HCT116 (cell line): Measurements from ENCODE around the gene RAPGEF1. TPM values are rescaled to one million over a fixed set of nuclear protein-coding genes. Genes with fewer than 3 reads are reported as not detected.

Experiments used
- ATAC-seq: fragments of 200-7000 bp; cut with Tn5 transposase; 2 replicates; pipeline ENCODE4 v1.9.1; 2020; ENCODE audit warnings: mild to moderate bottlenecking, moderate library complexity
- BruUV-seq: library from RNA; stranded (reverse); fragments of 400-500 nt; replicated peaks from 2 replicates; lab custom pipeline; 2021; lab: Mats Ljungman, UMichigan
- CTCF ChIA-PET: fragments of 300-600 bp; sonication (Branson Sonifier 250); formaldehyde crosslinking; loops from one replicate; lab custom pipeline; 2021; ENCODE audit warnings: antibody characterized with exemption; lab: Charles Lee
- POLR2A ChIA-PET: fragments of 300-600, 350-600 bp; sonication (Branson Sonifier 250); formaldehyde crosslinking; loops from one replicate; lab custom pipeline; 2021; ENCODE audit warnings: antibody characterized with exemption; lab: Charles Lee
- RAD21 ChIA-PET, 2 experiments: fragments of 300-600 bp; sonication (Branson Sonifier 250); formaldehyde crosslinking; loops; one replicate each; lab custom pipeline; 2023; ENCODE audit warnings: low total read pairs in 2 of 2; ENCODE audit not compliant: uncharacterized antibody in 2 of 2, unreplicated experiment in 2 of 2, low non-redundant PET in 1 of 2; lab: Charles Lee
- DNase-seq: peaks from one replicate; pipeline ENCODE4 v3.0.0-alpha.2; 2010; ENCODE audit warnings: low read depth, low spot score
- H2AFZ ChIP-seq: fragments of 200-600 bp; shearing (Covaris generic), sonication (generic); 2 replicates; pipeline ENCODE4 v1.6.1; 2017; ENCODE audit warnings: low read depth, mixed run types, mixed read lengths, antibody characterized with exemption, low read length; ENCODE audit not compliant: poor library complexity, severe bottlenecking
- H3K27ac ChIP-seq: 2 replicates; pipeline ENCODE4 v1.5.1; 2012; ENCODE audit warnings: low read depth, low read length
- H3K27me3 ChIP-seq: fragments of 200-600 bp; sonication (generic); 2 replicates; pipeline ENCODE4 v1.6.1; 2016; ENCODE audit warnings: mixed run types, low read length, mixed read lengths; ENCODE audit not compliant: insufficient read depth
- H3K36me3 ChIP-seq, 2 experiments: fragments of 200-500 bp in 1 of 2; fragments of 200-600 bp in 1 of 2; sonication (Bioruptor generic) in 1 of 2; sonication (generic) in 1 of 2; 2 replicates each; pipeline versions ENCODE4 v1.5.1 to v1.6.1; 2014 to 2016; ENCODE audit warnings: low read length in 2 of 2, inconsistent platforms in 1 of 2, mixed read lengths in 1 of 2, mixed run types in 1 of 2; ENCODE audit not compliant: insufficient read depth in 2 of 2, control insufficient read depth in 1 of 2
- H3K4me1 ChIP-seq, 2 experiments: fragments of 200-600 bp in 1 of 2; sonication (generic) in 1 of 2; 2 replicates each; pipeline versions ENCODE4 v1.5.1 to v1.6.1; 2012 to 2017; ENCODE audit warnings: low read length in 2 of 2, inconsistent platforms in 1 of 2, mild to moderate bottlenecking in 1 of 2, mixed read lengths in 1 of 2, mixed run types in 1 of 2, moderate library complexity in 1 of 2; ENCODE audit not compliant: insufficient read depth in 2 of 2, control insufficient read depth in 1 of 2
- H3K4me2 ChIP-seq: fragments of 200-600 bp; sonication (generic); 2 replicates; pipeline ENCODE4 v1.6.1; 2017; ENCODE audit warnings: mixed run types, low read length, mixed read lengths
- H3K4me3 ChIP-seq, 2 experiments: fragments of 200-600 bp in 1 of 2; sonication (generic) in 1 of 2; replicated peaks in 1 of 2; 2 replicates each; pipeline ENCODE4 v1.5.1; 2011 to 2016; ENCODE audit warnings: low read length in 2 of 2, control low read depth in 1 of 2, low read depth in 1 of 2, mild to moderate bottlenecking in 1 of 2, mixed read lengths in 1 of 2, mixed run types in 1 of 2
- H3K79me2 ChIP-seq: fragments of 200-600 bp; sonication (generic); 2 replicates; pipeline ENCODE4 v1.6.1; 2017; ENCODE audit warnings: mild to moderate bottlenecking, mixed run types, low read length, moderate library complexity, mixed read lengths; ENCODE audit not compliant: insufficient read depth
- H3K9ac ChIP-seq: fragments of 200-600 bp; sonication (generic); 2 replicates; pipeline ENCODE4 v1.6.1; 2016; ENCODE audit warnings: low read length, mixed read lengths
- H3K9me2 ChIP-seq: fragments of 200-600 bp; sonication (generic), shearing (Covaris generic); 2 replicates; pipeline ENCODE4 v1.6.1; 2017; ENCODE audit warnings: mixed run types, mild to moderate bottlenecking, moderate library complexity; ENCODE audit not compliant: insufficient read depth
- H3K9me3 ChIP-seq, 2 experiments: fragments of 200-500 bp in 1 of 2; fragments of 200-600 bp in 1 of 2; sonication (Bioruptor generic) in 1 of 2; sonication (generic) in 1 of 2; 2 replicates each; pipeline ENCODE4 v1.6.1; 2014 to 2017; ENCODE audit warnings: low read length in 2 of 2, mixed read lengths in 2 of 2, inconsistent platforms in 1 of 2, low read depth in 1 of 2, mild to moderate bottlenecking in 1 of 2, mixed run types in 1 of 2, moderate library complexity in 1 of 2; ENCODE audit not compliant: control insufficient read depth in 1 of 2, insufficient read depth in 1 of 2
- H4K20me1 ChIP-seq: fragments of 200-600 bp; sonication (generic), shearing (Covaris generic); 2 replicates; pipeline ENCODE4 v1.6.1; 2017; ENCODE audit warnings: mixed run types, mild to moderate bottlenecking, moderate library complexity; ENCODE audit not compliant: insufficient read depth
- ATF3 ChIP-seq: IDR thresholded peaks from 2 replicates; pipeline ENCODE4 v1.6.1; 2012
- CBX3 ChIP-seq: IDR thresholded peaks from 2 replicates; pipeline ENCODE4 v1.6.1; 2012; ENCODE audit warnings: low read depth
- EGR1 ChIP-seq: IDR thresholded peaks from 2 replicates; pipeline ENCODE4 v1.6.1; 2012; ENCODE audit warnings: low read depth
- EZH2phosphoT487 ChIP-seq: fragments of 200-600 bp; IDR thresholded peaks from 2 replicates; pipeline ENCODE4 v1.6.1; 2018; ENCODE audit warnings: antibody characterized with exemption, borderline replicate concordance
- FOSL1 ChIP-seq: IDR thresholded peaks from 2 replicates; pipeline ENCODE4 v1.6.1; 2012; ENCODE audit warnings: low read depth
- JUND ChIP-seq: IDR thresholded peaks from 2 replicates; pipeline ENCODE4 v1.6.1; 2012
- MAX ChIP-seq: IDR thresholded peaks from 2 replicates; pipeline ENCODE4 v1.6.1; 2012
- SP1 ChIP-seq: IDR thresholded peaks from 2 replicates; pipeline ENCODE4 v1.6.1; 2012; ENCODE audit warnings: low read depth
- TCF7L2 ChIP-seq: IDR thresholded peaks from 2 replicates; pipeline ENCODE4 v1.7.0; 2011; ENCODE audit warnings: borderline replicate concordance, inconsistent platforms; ENCODE audit not compliant: insufficient read depth, insufficient read length; ENCODE audit errors: extremely low read depth
- intact Hi-C: fragments of 100-400 bp; cut with micrococcal nuclease; formaldehyde crosslinking; loops from 2 replicates; pipeline ENCODE4 v1.10.0; 2022
- total RNA-seq: library from RNA; stranded (reverse); gene quantifications from one replicate; pipeline ENCODE4 v1.2.1, GENCODE V29; 2021; ENCODE audit not compliant: unreplicated experiment
- TF ChIP-seq, protein P1 (sequence below): IDR thresholded peaks from 2 replicates; pipeline ENCODE4 v1.6.1; 2012; ENCODE audit warnings: low read depth
- TF ChIP-seq, protein P2 (sequence below): IDR thresholded peaks from 2 replicates; pipeline ENCODE4 v1.6.1; 2011; ENCODE audit warnings: mild to moderate bottlenecking, low read length, moderate library complexity; ENCODE audit not compliant: insufficient replicate concordance; ENCODE audit errors: extremely low read depth

Gene RAPGEF1
- total RNA-seq, 1 experiment from 2014 or later: 43.0 TPM

DNA sequence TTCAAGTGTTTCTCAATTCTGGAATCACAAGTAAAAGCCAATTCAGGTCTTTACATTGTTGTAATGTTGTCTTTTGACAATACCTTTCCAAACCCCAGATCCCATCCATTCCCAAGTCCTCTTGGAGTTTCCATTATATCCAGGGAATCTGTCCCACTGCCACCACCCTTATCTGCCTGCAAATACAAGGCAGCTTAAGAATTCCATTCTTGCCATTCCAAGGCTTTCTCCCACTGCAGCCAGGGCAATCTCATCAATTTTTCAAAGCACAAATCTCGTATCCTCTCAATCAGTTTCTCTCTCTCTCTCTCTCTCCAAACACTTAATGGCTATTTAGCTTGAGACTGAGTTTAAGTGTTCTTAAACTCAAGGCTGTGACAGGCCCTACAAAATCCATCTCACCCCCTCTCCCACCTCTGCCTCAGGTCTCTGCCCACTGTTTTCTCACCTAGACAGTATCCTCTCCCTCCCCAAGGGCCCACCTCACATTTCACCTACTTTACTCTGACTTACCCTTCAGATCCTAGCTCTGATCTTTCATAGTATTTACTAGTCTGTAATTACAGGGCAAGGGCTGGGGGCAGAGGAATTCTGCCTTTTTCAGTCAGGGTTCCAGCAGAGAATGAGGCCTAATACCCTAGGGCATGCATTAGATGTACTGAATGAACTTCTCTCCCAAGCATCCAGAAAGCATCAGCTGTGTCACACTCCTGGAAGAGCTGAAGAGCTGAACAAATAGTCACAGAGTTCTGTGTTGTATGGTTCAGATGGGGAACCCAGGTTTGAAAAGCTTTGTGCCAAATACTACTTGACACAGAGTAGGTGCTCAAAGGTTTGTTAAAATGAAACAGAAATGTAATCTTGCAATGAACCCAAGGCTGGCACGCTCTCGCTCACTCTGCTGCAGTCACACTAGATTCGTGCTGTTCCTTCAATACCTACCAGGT, 46.0 kb downstream of the RAPGEF1 start (continued):
- TF ChIP-seq CBX3 (no peak), SP1 (no peak), TCF7L2 (no peak)

- ChIA-PET CTCF (no interaction called here), POLR2A (no interaction called here), RAD21 (no interaction called here)
- Histone ChIP-seq H3K27me3 (no peaks in the 10 kb centered on the region), H3K9ac (no peak overlapping the region), H3K9me2 (no peaks in the 10 kb centered on the region), H3K36me3 (no peaks in the 10 kb centered on the region), H2AFZ (no peak overlapping the region), H3K27ac (no peak overlapping the region), H3K4me1 (no peaks in the 10 kb centered on the region), H3K79me2 (peaks cover 10% of the 10 kb centered on the region; the same call in 1 of the 2 replicates), H3K4me2 (no peak overlapping the region), H3K9me3 (no peaks in the 10 kb centered on the region), H4K20me1 (peaks cover 7% of the 10 kb centered on the region; the same call in 1 of the 2 replicates), H3K4me3 (no peak overlapping the region)
- intact Hi-C loops: no loop called here
- BruUV-seq: no TSS peak
- ATAC-seq (no peak), DNase-seq (no peak)
- TF ChIP-seq, protein P1, sequence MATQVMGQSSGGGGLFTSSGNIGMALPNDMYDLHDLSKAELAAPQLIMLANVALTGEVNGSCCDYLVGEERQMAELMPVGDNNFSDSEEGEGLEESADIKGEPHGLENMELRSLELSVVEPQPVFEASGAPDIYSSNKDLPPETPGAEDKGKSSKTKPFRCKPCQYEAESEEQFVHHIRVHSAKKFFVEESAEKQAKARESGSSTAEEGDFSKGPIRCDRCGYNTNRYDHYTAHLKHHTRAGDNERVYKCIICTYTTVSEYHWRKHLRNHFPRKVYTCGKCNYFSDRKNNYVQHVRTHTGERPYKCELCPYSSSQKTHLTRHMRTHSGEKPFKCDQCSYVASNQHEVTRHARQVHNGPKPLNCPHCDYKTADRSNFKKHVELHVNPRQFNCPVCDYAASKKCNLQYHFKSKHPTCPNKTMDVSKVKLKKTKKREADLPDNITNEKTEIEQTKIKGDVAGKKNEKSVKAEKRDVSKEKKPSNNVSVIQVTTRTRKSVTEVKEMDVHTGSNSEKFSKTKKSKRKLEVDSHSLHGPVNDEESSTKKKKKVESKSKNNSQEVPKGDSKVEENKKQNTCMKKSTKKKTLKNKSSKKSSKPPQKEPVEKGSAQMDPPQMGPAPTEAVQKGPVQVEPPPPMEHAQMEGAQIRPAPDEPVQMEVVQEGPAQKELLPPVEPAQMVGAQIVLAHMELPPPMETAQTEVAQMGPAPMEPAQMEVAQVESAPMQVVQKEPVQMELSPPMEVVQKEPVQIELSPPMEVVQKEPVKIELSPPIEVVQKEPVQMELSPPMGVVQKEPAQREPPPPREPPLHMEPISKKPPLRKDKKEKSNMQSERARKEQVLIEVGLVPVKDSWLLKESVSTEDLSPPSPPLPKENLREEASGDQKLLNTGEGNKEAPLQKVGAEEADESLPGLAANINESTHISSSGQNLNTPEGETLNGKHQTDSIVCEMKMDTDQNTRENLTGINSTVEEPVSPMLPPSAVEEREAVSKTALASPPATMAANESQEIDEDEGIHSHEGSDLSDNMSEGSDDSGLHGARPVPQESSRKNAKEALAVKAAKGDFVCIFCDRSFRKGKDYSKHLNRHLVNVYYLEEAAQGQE: no peak
- TF ChIP-seq, protein P2, sequence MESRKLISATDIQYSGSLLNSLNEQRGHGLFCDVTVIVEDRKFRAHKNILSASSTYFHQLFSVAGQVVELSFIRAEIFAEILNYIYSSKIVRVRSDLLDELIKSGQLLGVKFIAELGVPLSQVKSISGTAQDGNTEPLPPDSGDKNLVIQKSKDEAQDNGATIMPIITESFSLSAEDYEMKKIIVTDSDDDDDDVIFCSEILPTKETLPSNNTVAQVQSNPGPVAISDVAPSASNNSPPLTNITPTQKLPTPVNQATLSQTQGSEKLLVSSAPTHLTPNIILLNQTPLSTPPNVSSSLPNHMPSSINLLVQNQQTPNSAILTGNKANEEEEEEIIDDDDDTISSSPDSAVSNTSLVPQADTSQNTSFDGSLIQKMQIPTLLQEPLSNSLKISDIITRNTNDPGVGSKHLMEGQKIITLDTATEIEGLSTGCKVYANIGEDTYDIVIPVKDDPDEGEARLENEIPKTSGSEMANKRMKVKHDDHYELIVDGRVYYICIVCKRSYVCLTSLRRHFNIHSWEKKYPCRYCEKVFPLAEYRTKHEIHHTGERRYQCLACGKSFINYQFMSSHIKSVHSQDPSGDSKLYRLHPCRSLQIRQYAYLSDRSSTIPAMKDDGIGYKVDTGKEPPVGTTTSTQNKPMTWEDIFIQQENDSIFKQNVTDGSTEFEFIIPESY: no peak
- TF ChIP-seq EGR1 (no peak), EZH2phosphoT487 (no peak), MAX (no peak), FOSL1 (no peak), ATF3 (no peak), JUND (no peak)
Measured at GRCh38 chr9:131692612-131693562, 47.0 kb downstream of the RAPGEF1 start.
